Caco-2 (cell line): ENCODE data around the gene PAGE4. TPM values are rescaled to one million over a fixed set of nuclear protein-coding genes. Genes with fewer than 3 reads are reported as not detected.
A peak's percentile ranks its signal among the peaks of the same experiment; 100 is the strongest.

Source experiments
- BruUV-seq: library from RNA; stranded (reverse); fragments of 400-500 nt; replicated peaks from 2 replicates; lab custom pipeline; 2021; lab: Mats Ljungman, UMichigan
- CTCF ChIA-PET: fragments of 300-600 bp; sonication (Branson Sonifier 250); formaldehyde crosslinking; loops from one replicate; lab custom pipeline; 2022; ENCODE audit warnings: antibody characterized with exemption; lab: Charles Lee
- POLR2A ChIA-PET: fragments of 300-600 bp; sonication (Branson Sonifier 250); formaldehyde crosslinking; loops from one replicate; lab custom pipeline; 2022; ENCODE audit warnings: antibody characterized with exemption; lab: Charles Lee
- DNase-seq, 2 experiments: peaks; one replicate each; pipeline versions ENCODE4 v3.0.0 to v3.0.0-alpha.2; 2020 to 2022
- H3K27me3 ChIP-seq: replicated peaks from 2 replicates; pipeline ENCODE4 v1.6.0; 2011; ENCODE audit warnings: low read length; ENCODE audit not compliant: control insufficient read depth, insufficient read depth
- H3K36me3 ChIP-seq: 2 replicates; pipeline ENCODE4 v1.5.1; 2011; ENCODE audit warnings: low read length; ENCODE audit not compliant: control insufficient read depth, insufficient read depth
- H3K4me1 ChIP-seq: fragments of 250-450 bp; sonication (Bioruptor Pico); 2 replicates; pipeline ENCODE4 v1.5.1; 2020; ENCODE audit warnings: mild to moderate bottlenecking
- H3K4me3 ChIP-seq: 2 replicates; pipeline ENCODE4 v1.5.1; 2011; ENCODE audit warnings: low read depth, mild to moderate bottlenecking, control low read depth, low read length
- H3K9me3 ChIP-seq: fragments of 250-450 bp; sonication (Bioruptor Pico); 2 replicates; pipeline ENCODE4 v1.5.1; 2020; ENCODE audit warnings: mild to moderate bottlenecking, moderate library complexity
- H3K27ac Mint-ChIP-seq: one replicate; pipeline ENCODE4 v1.8.0; 2022; ENCODE audit warnings: mixed read lengths; ENCODE audit not compliant: unreplicated experiment
- H3K27me3 Mint-ChIP-seq: one replicate; pipeline ENCODE4 v1.8.0; 2022; ENCODE audit warnings: mixed read lengths; ENCODE audit not compliant: insufficient read depth, unreplicated experiment
- H3K36me3 Mint-ChIP-seq: one replicate; pipeline ENCODE4 v1.8.0; 2022; ENCODE audit warnings: mild to moderate bottlenecking, mixed read lengths; ENCODE audit not compliant: insufficient read depth, unreplicated experiment
- H3K4me1 Mint-ChIP-seq: one replicate; pipeline ENCODE4 v1.8.0; 2022; ENCODE audit warnings: low read depth, mixed read lengths; ENCODE audit not compliant: unreplicated experiment
- H3K4me3 Mint-ChIP-seq: one replicate; pipeline ENCODE4 v1.8.0; 2022; ENCODE audit warnings: mild to moderate bottlenecking, moderate library complexity, mixed read lengths; ENCODE audit not compliant: unreplicated experiment
- H3K9me3 Mint-ChIP-seq: one replicate; pipeline ENCODE4 v1.8.0; 2022; ENCODE audit warnings: mixed read lengths; ENCODE audit not compliant: unreplicated experiment
- CTCF ChIP-seq, 2 experiments: fragments of 200-600 bp in 1 of 2; IDR thresholded peaks; 1 replicate in 1 of 2; 2 replicates in 1 of 2; pipeline versions ENCODE4 v1.5.1 to v1.8.0; 2011 to 2022; ENCODE audit warnings: antibody characterized with exemption in 1 of 2, control low read depth in 1 of 2, inconsistent platforms in 1 of 2, low read depth in 1 of 2, low read length in 1 of 2, mild to moderate bottlenecking in 1 of 2, moderate library complexity in 1 of 2; ENCODE audit not compliant: insufficient read depth in 1 of 2, severe bottlenecking in 1 of 2, unreplicated experiment in 1 of 2
- intact Hi-C: fragments of 100-400 bp; cut with micrococcal nuclease; formaldehyde crosslinking; loops from one replicate; pipeline ENCODE4 v1.10.0; 2022; ENCODE audit not compliant: unreplicated experiment
- total RNA-seq: library from RNA; stranded (reverse); gene quantifications from 2 replicates; pipeline ENCODE4 v1.2.3, GENCODE V29; 2022

The PAGE4 gene
- total RNA-seq, 1 experiment from 2014 or later, result 31.2 TPM

GRCh38 chrX:49812177-49812576 lies 16.9 kb upstream of the PAGE4 start:
- Mint-ChIP-seq H3K27me3 (no peaks in the 10 kb centered on the region), H3K4me1 (no peaks in the 10 kb centered on the region), H3K27ac (peak overlapping the region; percentile 92), H3K9me3 (no peaks in the 10 kb centered on the region), H3K36me3 (peaks cover 23% of the 10 kb centered on the region), H3K4me3 (peak overlapping the region; percentile 8)
- Histone ChIP-seq H3K27me3 (no peaks in the 10 kb centered on the region), H3K4me3 (no peak overlapping the region), H3K9me3 (peaks cover 4% of the 10 kb centered on the region; the same call in 1 of the 2 replicates), H3K4me1 (peaks cover 24% of the 10 kb centered on the region), H3K36me3 (no peaks in the 10 kb centered on the region)
- BruUV-seq, result no TSS peak
- peak; percentile 46 to 61 for DNase-seq
- intact Hi-C loops, result loop anchor here (1.0 kb wide), 2 partner anchors 49 to 50 kb away; no protein-coding TSS in a partner anchor
- ChIA-PET CTCF (no interaction called here), POLR2A (interaction anchor here (1.6 kb wide), 1 partner anchor 543 kb away, joined by 3 read pairs; no protein-coding TSS in a partner anchor)
- TF ChIP-seq CTCF (IDR thresholded peaks at IDR 0.05; ENCODE audit: insufficient read depth in 1 of 2, low read depth in 1 of 2, low read length in 1 of 2, severe bottlenecking in 1 of 2, unreplicated experiment in 1 of 2), result no peak

GRCh38 chrX:49816435-49816834 lies 12.7 kb upstream of the PAGE4 start:
- H3K27me3 Mint-ChIP-seq, result no peaks in the 10 kb centered on the region

GRCh38 chrX:49838374-49838773 lies 9.3 kb downstream of the PAGE4 start:
- peak in 1 of 2 experiments; percentile 49 for DNase-seq
- no peak overlapping the region for H3K4me3 Mint-ChIP-seq
- H3K27ac Mint-ChIP-seq, result no peak overlapping the region
- Histone ChIP-seq H3K4me3 (no peak overlapping the region), H3K9me3 (no peaks in the 10 kb centered on the region), H3K27me3 (no peaks in the 10 kb centered on the region), H3K36me3 (no peaks in the 10 kb centered on the region), H3K4me1 (peaks cover 8% of the 10 kb centered on the region; the same call in 1 of the 2 replicates)
- no peaks in the 10 kb centered on the region for H3K27me3 Mint-ChIP-seq
- H3K36me3 Mint-ChIP-seq, result no peaks in the 10 kb centered on the region
- no TSS peak for BruUV-seq
- ChIA-PET CTCF (interaction anchor here (1.7 to 4.0 kb wide), 3 partner anchors 39 to 547 kb away, joined by 6 to 18 read pairs (median 12); no protein-coding TSS in a partner anchor), POLR2A (no interaction called here)
- peak; percentile 56 to 62 for TF ChIP-seq CTCF (IDR thresholded peaks at IDR 0.05; ENCODE audit: insufficient read depth in 1 of 2, low read depth in 1 of 2, low read length in 1 of 2, severe bottlenecking in 1 of 2, unreplicated experiment in 1 of 2)
- no peaks in the 10 kb centered on the region for H3K4me1 Mint-ChIP-seq
- no peaks in the 10 kb centered on the region for H3K9me3 Mint-ChIP-seq
- intact Hi-C loops, result loop anchor here (1.0 to 10.0 kb wide), 3 partner anchors 77 to 644 kb away; no protein-coding TSS in a partner anchor

More at GRCh38 chrX:49816435-49816834, 12.7 kb upstream of the PAGE4 start:
- no peak overlapping the region for H3K4me3 Mint-ChIP-seq
- DNase-seq, result no peak
- H3K27me3 ChIP-seq, result no peaks in the 10 kb centered on the region
- peaks cover 9% of the 10 kb centered on the region for H3K36me3 Mint-ChIP-seq
- no peaks in the 10 kb centered on the region for H3K4me1 Mint-ChIP-seq
- peaks cover 12% of the 10 kb centered on the region for H3K4me1 ChIP-seq
- H3K36me3 ChIP-seq, result no peaks in the 10 kb centered on the region
- no peak overlapping the region for H3K27ac Mint-ChIP-seq
- BruUV-seq, result no TSS peak
- ChIA-PET CTCF (no interaction called here), POLR2A (no interaction called here)
- no peaks in the 10 kb centered on the region for H3K9me3 Mint-ChIP-seq
- intact Hi-C loops, result no loop called here
- no peak for TF ChIP-seq CTCF (IDR thresholded peaks at IDR 0.05; ENCODE audit: insufficient read depth in 1 of 2, low read depth in 1 of 2, low read length in 1 of 2, severe bottlenecking in 1 of 2, unreplicated experiment in 1 of 2)
- no peaks in the 10 kb centered on the region for H3K9me3 ChIP-seq
- no peak overlapping the region for H3K4me3 ChIP-seq
